CD8-positive, alpha-beta memory T cell (primary cell): ENCODE data around the gene GRM4. TPM values are rescaled to one million over a fixed set of nuclear protein-coding genes. Genes with fewer than 3 reads are reported as not detected.

Experiments used
- CTCF ChIA-PET: fragments of 350-600 bp; sonication (Branson Sonifier 250); formaldehyde crosslinking; loops from one replicate; lab custom pipeline; 2021; ENCODE audit warnings: antibody characterized with exemption; lab: Charles Lee
- POLR2A ChIA-PET: fragments of 350-600 bp; sonication (Branson Sonifier 250); formaldehyde crosslinking; loops from one replicate; lab custom pipeline; 2021; ENCODE audit warnings: antibody characterized with exemption; lab: Charles Lee
- DNase-seq, 5 donors: peaks; one replicate each; pipeline versions ENCODE4 v3.0.0 to v3.0.0-alpha.2; 2020 to 2022; ENCODE audit warnings: mixed read lengths in 1 of 5
- H3K27ac ChIP-seq: one replicate; pipeline ENCODE4 v1.7.0; 2013; ENCODE audit warnings: low read depth, mild to moderate bottlenecking, low read length, moderate library complexity
- H3K27me3 ChIP-seq: 2 replicates; pipeline ENCODE4 v1.7.0; 2013; ENCODE audit warnings: low read length, mild to moderate bottlenecking; ENCODE audit not compliant: insufficient read depth, poor library complexity, severe bottlenecking
- H3K36me3 ChIP-seq: 2 replicates; pipeline ENCODE4 v1.7.0; 2013; ENCODE audit warnings: mild to moderate bottlenecking, low read length, moderate library complexity; ENCODE audit not compliant: insufficient read depth
- H3K4me1 ChIP-seq: 2 replicates; pipeline ENCODE4 v1.7.0; 2013; ENCODE audit warnings: mild to moderate bottlenecking, low read length, moderate library complexity; ENCODE audit not compliant: insufficient read depth
- H3K4me3 ChIP-seq: 2 replicates; pipeline ENCODE4 v1.7.0; 2013; ENCODE audit warnings: mild to moderate bottlenecking, low read length
- H3K9me3 ChIP-seq: 2 replicates; pipeline ENCODE4 v1.7.0; 2013; ENCODE audit warnings: mild to moderate bottlenecking, low read length
- H3K27ac Mint-ChIP-seq, 8 donors: one replicate each; pipeline ENCODE4 v1.8.0; 2020 to 2021; ENCODE audit warnings: mixed read lengths in 8 of 8, mild to moderate bottlenecking in 6 of 8, inconsistent platforms in 3 of 8, moderate library complexity in 3 of 8
- H3K27me3 Mint-ChIP-seq, 2 donors: one replicate each; pipeline ENCODE4 v1.8.0; 2020 to 2021; ENCODE audit warnings: mixed read lengths in 2 of 2, mild to moderate bottlenecking in 1 of 2, moderate library complexity in 1 of 2
- H3K36me3 Mint-ChIP-seq, 3 donors: one replicate each; pipeline ENCODE4 v1.8.0; 2020 to 2021; ENCODE audit warnings: mixed read lengths in 3 of 3, inconsistent platforms in 1 of 3, mild to moderate bottlenecking in 1 of 3
- H3K4me1 Mint-ChIP-seq, 3 donors: one replicate each; pipeline ENCODE4 v1.8.0; 2020 to 2021; ENCODE audit warnings: mixed read lengths in 3 of 3, inconsistent platforms in 1 of 3, mild to moderate bottlenecking in 1 of 3
- H3K4me3 Mint-ChIP-seq, 7 donors: one replicate each; pipeline ENCODE4 v1.8.0; 2020 to 2021; ENCODE audit warnings: mixed read lengths in 7 of 7, mild to moderate bottlenecking in 6 of 7, moderate library complexity in 4 of 7, inconsistent platforms in 2 of 7
- H3K9me3 Mint-ChIP-seq, 5 donors: one replicate each; pipeline ENCODE4 v1.8.0; 2020 to 2022; ENCODE audit warnings: mixed read lengths in 5 of 5, mild to moderate bottlenecking in 3 of 5, moderate library complexity in 2 of 5, inconsistent platforms in 1 of 5
- polyA plus RNA-seq: library from polyadenylated mRNA; unstranded; fragments of 300-500 nt; fragmentation: Illumina TruSeq; gene quantifications from one replicate; pipeline ENCODE4 v1.2.3, GENCODE V29; 2021
- total RNA-seq, 2 experiments: library from RNA; stranded (reverse); gene quantifications; one replicate each; pipeline ENCODE4 v1.2.3, GENCODE V29; 2021

Gene GRM4
- total and polyA plus RNA-seq, 3 experiments from 2014 or later: 0.03 TPM; not detected in 2

- H3K4me3 ChIP-seq: no peak overlapping the region
- ChIA-PET POLR2A (no interaction called here), CTCF (no interaction called here)
- no peaks in the 10 kb centered on the region for H3K36me3 ChIP-seq
- no peak for DNase-seq
- Mint-ChIP-seq H3K27me3 (peaks cover 1 to 8% of the 10 kb centered on the region in 2 donors), H3K36me3 (no peaks in the 10 kb centered on the region), H3K27ac (no peak overlapping the region), H3K4me3 (no peak overlapping the region), H3K9me3 (no peaks in the 10 kb centered on the region), H3K4me1 (no peaks in the 10 kb centered on the region)
- no peaks in the 10 kb centered on the region for H3K9me3 ChIP-seq
- no peak overlapping the region for H3K27ac ChIP-seq
- H3K27me3 ChIP-seq: no peaks in the 10 kb centered on the region
- no peaks in the 10 kb centered on the region for H3K4me1 ChIP-seq
These were observed 73.2 kb downstream of the GRM4 start for GRCh38 chr6:34072727-34073126.

- H3K27me3 Mint-ChIP-seq: peaks cover 4 to 10% of the 10 kb centered on the region in 2 donors
- Histone ChIP-seq H3K36me3 (no peaks in the 10 kb centered on the region), H3K27ac (no peak overlapping the region), H3K4me3 (no peak overlapping the region), H3K9me3 (no peaks in the 10 kb centered on the region), H3K27me3 (no peaks in the 10 kb centered on the region), H3K4me1 (no peaks in the 10 kb centered on the region)
- H3K27ac Mint-ChIP-seq: no peak overlapping the region
- no peaks in the 10 kb centered on the region for H3K36me3 Mint-ChIP-seq
- ChIA-PET CTCF (no interaction called here), POLR2A (no interaction called here)
- DNase-seq: no peak
- H3K4me1 Mint-ChIP-seq: no peaks in the 10 kb centered on the region
- no peak overlapping the region for H3K4me3 Mint-ChIP-seq
- no peaks in the 10 kb centered on the region for H3K9me3 Mint-ChIP-seq
These were observed 74.0 kb downstream of the GRM4 start for GRCh38 chr6:34071884-34072379.

- Mint-ChIP-seq H3K4me3 (no peak overlapping the region), H3K36me3 (no peaks in the 10 kb centered on the region), H3K27me3 (peaks cover 4 to 11% of the 10 kb centered on the region in 2 donors), H3K4me1 (no peaks in the 10 kb centered on the region), H3K9me3 (no peaks in the 10 kb centered on the region), H3K27ac (no peak overlapping the region)
- Histone ChIP-seq H3K9me3 (no peaks in the 10 kb centered on the region), H3K4me3 (no peak overlapping the region), H3K27ac (no peak overlapping the region), H3K36me3 (no peaks in the 10 kb centered on the region), H3K4me1 (no peaks in the 10 kb centered on the region), H3K27me3 (no peaks in the 10 kb centered on the region)
- DNase-seq: no peak
- CTCF ChIA-PET: interaction anchor here (0.6 kb wide), 1 partner anchor 1177 kb away, joined by 3 read pairs; no protein-coding TSS in a partner anchor
- POLR2A ChIA-PET: no interaction called here
These were observed 74.6 kb downstream of the GRM4 start for GRCh38 chr6:34071136-34071883.

- H3K27ac ChIP-seq: no peak overlapping the region
- ChIA-PET POLR2A (no interaction called here), CTCF (interaction anchor here (0.6 kb wide), 1 partner anchor 1178 kb away, joined by 3 read pairs; no protein-coding TSS in a partner anchor)
- H3K4me1 Mint-ChIP-seq: no peaks in the 10 kb centered on the region
- H3K27me3 ChIP-seq: no peaks in the 10 kb centered on the region
- no peak overlapping the region for H3K4me3 Mint-ChIP-seq
- H3K4me3 ChIP-seq: no peak overlapping the region
- H3K9me3 Mint-ChIP-seq: no peaks in the 10 kb centered on the region
- DNase-seq: no peak
- H3K36me3 Mint-ChIP-seq: no peaks in the 10 kb centered on the region
- no peaks in the 10 kb centered on the region for H3K9me3 ChIP-seq
- H3K36me3 ChIP-seq: no peaks in the 10 kb centered on the region
- H3K27me3 Mint-ChIP-seq: peaks cover 5 to 14% of the 10 kb centered on the region in 2 donors
- no peaks in the 10 kb centered on the region for H3K4me1 ChIP-seq
- no peak overlapping the region for H3K27ac Mint-ChIP-seq
These were observed 75.4 kb downstream of the GRM4 start for GRCh38 chr6:34070315-34071135.

- CTCF ChIA-PET: interaction anchor here (1.3 to 1.6 kb wide), 2 partner anchors 11 to 13 kb away, joined by 3 to 5 read pairs; no protein-coding TSS in a partner anchor
These were observed 77.3 kb downstream of the GRM4 start for GRCh38 chr6:34068462-34069044.

GRCh38 chr6:34067814-34068213, 78.1 kb downstream of the GRM4 start:
- H3K27ac ChIP-seq: no peak overlapping the region
- no peaks in the 10 kb centered on the region for H3K27me3 ChIP-seq
- Mint-ChIP-seq H3K4me1 (no peaks in the 10 kb centered on the region), H3K27ac (no peak overlapping the region), H3K4me3 (no peak overlapping the region), H3K27me3 (peaks cover 9 to 21% of the 10 kb centered on the region in 2 donors), H3K9me3 (no peaks in the 10 kb centered on the region), H3K36me3 (no peaks in the 10 kb centered on the region)
- no peak for DNase-seq
- H3K4me1 ChIP-seq: no peaks in the 10 kb centered on the region
- no peak overlapping the region for H3K4me3 ChIP-seq
- H3K9me3 ChIP-seq: no peaks in the 10 kb centered on the region
- H3K36me3 ChIP-seq: no peaks in the 10 kb centered on the region
- ChIA-PET POLR2A (no interaction called here), CTCF (no interaction called here)

More at GRCh38 chr6:34068462-34069044, 77.3 kb downstream of the GRM4 start:
- Mint-ChIP-seq H3K4me3 (no peak overlapping the region), H3K27ac (no peak overlapping the region), H3K36me3 (no peaks in the 10 kb centered on the region), H3K9me3 (no peaks in the 10 kb centered on the region), H3K27me3 (peaks cover 9 to 19% of the 10 kb centered on the region in 2 donors), H3K4me1 (no peaks in the 10 kb centered on the region)
- no peaks in the 10 kb centered on the region for H3K27me3 ChIP-seq
- DNase-seq: no peak
- H3K9me3 ChIP-seq: no peaks in the 10 kb centered on the region
- no peak overlapping the region for H3K27ac ChIP-seq
- H3K4me1 ChIP-seq: no peaks in the 10 kb centered on the region
- H3K4me3 ChIP-seq: no peak overlapping the region
- POLR2A ChIA-PET: no interaction called here
- H3K36me3 ChIP-seq: no peaks in the 10 kb centered on the region

- Histone ChIP-seq H3K27ac (no peak overlapping the region), H3K9me3 (no peaks in the 10 kb centered on the region), H3K27me3 (no peaks in the 10 kb centered on the region), H3K36me3 (no peaks in the 10 kb centered on the region), H3K4me3 (no peak overlapping the region), H3K4me1 (no peaks in the 10 kb centered on the region)
- H3K36me3 Mint-ChIP-seq: no peaks in the 10 kb centered on the region
- no peak overlapping the region for H3K4me3 Mint-ChIP-seq
- no peak for DNase-seq
- peak overlapping the region in 1 of 8 donors; percentile 32 for H3K27ac Mint-ChIP-seq
- peaks cover 9 to 24% of the 10 kb centered on the region in 2 donors for H3K27me3 Mint-ChIP-seq
- H3K9me3 Mint-ChIP-seq: no peaks in the 10 kb centered on the region
- ChIA-PET CTCF (no interaction called here), POLR2A (no interaction called here)
- H3K4me1 Mint-ChIP-seq: no peaks in the 10 kb centered on the region
These were observed 78.8 kb downstream of the GRM4 start for GRCh38 chr6:34066772-34067770.
